ENCODE data around the gene NKG7. TPM values are rescaled to one million over a fixed set of nuclear protein-coding genes. Genes with fewer than 3 reads are reported as not detected.

NKG7 gene
- total RNA-seq, 1 donor from 2014 or later, result not detected

DNA sequence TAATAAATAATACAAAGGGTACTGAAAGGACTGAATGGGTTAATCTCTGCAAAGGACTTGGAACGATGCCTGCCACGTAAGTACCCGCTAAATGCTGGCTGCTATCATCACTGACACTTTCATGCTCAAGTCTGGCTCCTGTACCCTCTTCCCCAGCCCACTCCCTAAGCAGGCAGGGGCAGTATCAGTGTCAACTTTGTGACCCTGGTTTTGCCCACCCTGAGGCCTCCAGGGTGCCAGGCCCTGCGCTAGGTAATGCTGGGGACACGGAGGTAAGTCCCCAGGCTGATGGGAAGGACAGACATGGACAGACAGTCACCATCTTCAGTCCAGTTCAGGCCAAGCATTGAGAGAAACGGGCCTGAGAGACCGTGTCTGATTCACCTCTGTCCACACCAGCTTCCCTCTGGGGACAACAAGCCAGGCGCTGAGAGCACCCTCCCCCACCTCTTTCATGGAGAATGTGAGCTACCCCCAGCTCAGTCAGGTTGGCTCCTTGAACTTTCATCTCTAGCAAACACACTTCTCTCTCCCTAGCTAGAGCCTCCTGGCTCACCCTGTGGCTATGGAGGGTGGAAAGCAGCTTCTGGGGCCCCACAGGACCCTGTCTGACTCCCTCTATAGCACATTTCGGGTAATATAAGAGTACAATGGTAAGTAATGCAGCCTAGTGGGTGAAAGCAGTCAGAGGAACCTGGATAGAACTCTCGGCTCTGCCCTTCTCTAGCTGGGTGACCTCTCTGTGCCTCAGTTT is 7.1 kb downstream of the NKG7 start:
- no peaks in the 10 kb centered on the region for H3K27me3 Mint-ChIP-seq (ENCODE audit: low read depth)

GRCh38 chr19:51364200-51365106 is 8.0 kb downstream of the NKG7 start:
- Mint-ChIP-seq H3K36me3 (ENCODE audit: low read depth) (no peaks in the 10 kb centered on the region), H3K27ac (ENCODE audit: unreplicated experiment) (peak overlapping the region; percentile 73)

More for the DNA sequence above, 7.1 kb downstream of the NKG7 start:
- no peak for DNase-seq (ENCODE audit: low spot score)
- Mint-ChIP-seq H3K9me3 (ENCODE audit: low read depth) (no peaks in the 10 kb centered on the region), H3K4me1 (ENCODE audit: low read depth) (peaks cover 43% of the 10 kb centered on the region), H3K36me3 (ENCODE audit: low read depth) (no peaks in the 10 kb centered on the region), H3K4me3 (ENCODE audit: unreplicated experiment) (peak overlapping the region; percentile 98), H3K27ac (ENCODE audit: unreplicated experiment) (peak overlapping the region; percentile 90)
- peak; percentile 62 for TF ChIP-seq CTCF (IDR thresholded peaks at IDR 0.05)

GRCh38 chr19:51361239-51361638 is 11.2 kb downstream of the NKG7 start:
- Mint-ChIP-seq H3K9me3 (ENCODE audit: low read depth) (no peaks in the 10 kb centered on the region), H3K4me3 (ENCODE audit: unreplicated experiment) (no peak overlapping the region), H3K4me1 (ENCODE audit: low read depth) (peaks cover 39% of the 10 kb centered on the region), H3K36me3 (ENCODE audit: low read depth) (no peaks in the 10 kb centered on the region), H3K27me3 (ENCODE audit: low read depth) (no peaks in the 10 kb centered on the region), H3K27ac (ENCODE audit: unreplicated experiment) (no peak overlapping the region)
- DNase-seq (ENCODE audit: low spot score), result no peak
- TF ChIP-seq CTCF (IDR thresholded peaks at IDR 0.05), result no peak

More at GRCh38 chr19:51364200-51365106, 8.0 kb downstream of the NKG7 start:
- no peak for TF ChIP-seq CTCF (IDR thresholded peaks at IDR 0.05)
- no peak for DNase-seq (ENCODE audit: low spot score)
- Mint-ChIP-seq H3K4me1 (ENCODE audit: low read depth) (peaks cover 46% of the 10 kb centered on the region), H3K9me3 (ENCODE audit: low read depth) (no peaks in the 10 kb centered on the region), H3K4me3 (ENCODE audit: unreplicated experiment) (peak overlapping the region; percentile 24), H3K27me3 (ENCODE audit: low read depth) (no peaks in the 10 kb centered on the region)

DNA sequence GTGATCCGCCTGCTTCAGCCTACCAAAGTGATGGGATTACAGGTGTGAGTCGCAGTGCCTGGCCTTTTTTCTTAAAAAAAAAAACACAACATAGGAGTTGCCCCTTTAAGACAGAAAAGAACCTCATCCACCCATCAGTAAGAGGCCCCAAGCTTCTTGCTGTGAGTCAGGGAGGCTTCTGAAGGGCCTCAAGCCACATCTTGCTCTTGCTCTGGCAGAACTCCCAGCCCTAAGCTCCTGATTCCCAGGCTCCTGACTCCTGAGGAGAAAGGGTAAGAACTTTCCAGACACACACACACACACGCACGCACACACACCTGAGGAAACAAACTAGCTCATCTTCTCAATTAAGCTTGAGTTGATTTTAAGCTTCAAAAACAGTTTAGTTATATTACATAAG is 13.2 kb downstream of the NKG7 start:
- Mint-ChIP-seq H3K9me3 (ENCODE audit: low read depth) (no peaks in the 10 kb centered on the region), H3K4me3 (ENCODE audit: unreplicated experiment) (no peak overlapping the region), H3K27ac (ENCODE audit: unreplicated experiment) (peak overlapping the region; percentile 91), H3K36me3 (ENCODE audit: low read depth) (no peaks in the 10 kb centered on the region), H3K4me1 (ENCODE audit: low read depth) (peaks cover 34% of the 10 kb centered on the region), H3K27me3 (ENCODE audit: low read depth) (no peaks in the 10 kb centered on the region)
- DNase-seq (ENCODE audit: low spot score), result no peak
- TF ChIP-seq CTCF (IDR thresholded peaks at IDR 0.05), result no peak

DNA sequence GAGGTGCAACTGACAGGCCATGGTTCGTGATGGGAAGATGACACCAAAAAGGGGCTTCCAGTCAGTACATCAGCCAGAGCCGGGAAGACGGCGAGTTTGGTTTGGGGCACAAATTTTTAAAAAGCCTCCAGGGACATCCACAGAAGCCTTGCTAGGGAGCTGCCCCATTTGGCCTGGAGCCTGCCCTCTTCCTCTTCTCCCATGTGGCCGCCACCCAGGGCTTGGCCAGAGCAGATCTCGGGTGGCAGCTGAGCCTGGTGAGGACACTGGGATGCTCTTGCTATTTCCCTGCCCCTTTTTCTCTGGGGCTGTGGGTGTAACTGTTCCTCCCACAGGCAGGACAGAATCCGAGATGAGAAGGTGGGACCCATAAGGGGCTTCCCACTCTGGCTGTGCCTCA is 14.5 kb downstream of the NKG7 start:
- no peaks in the 10 kb centered on the region for H3K9me3 Mint-ChIP-seq (ENCODE audit: low read depth)
- peaks cover 23% of the 10 kb centered on the region for H3K4me1 Mint-ChIP-seq (ENCODE audit: low read depth)
- no peak overlapping the region for H3K4me3 Mint-ChIP-seq (ENCODE audit: unreplicated experiment)
- no peak for DNase-seq (ENCODE audit: low spot score)
- TF ChIP-seq CTCF (IDR thresholded peaks at IDR 0.05), result no peak
- H3K36me3 Mint-ChIP-seq (ENCODE audit: low read depth), result no peaks in the 10 kb centered on the region
- H3K27me3 Mint-ChIP-seq (ENCODE audit: low read depth), result no peaks in the 10 kb centered on the region
- no peak overlapping the region for H3K27ac Mint-ChIP-seq (ENCODE audit: unreplicated experiment)

All from chondrocyte (in vitro differentiated cells).